Stomach (tissue), 9 donors: Measurements from ENCODE around the gene XYLT1. TPM values are rescaled to one million over a fixed set of nuclear protein-coding genes. Genes with fewer than 3 reads are reported as not detected.

ENCODE experiments used
- DNase-seq, 2 donors: peaks; one replicate each; pipeline versions ENCODE4 v3.0.0 to v3.0.0-alpha.2; 2013 to 2019
- H3K27ac ChIP-seq, 5 donors: fragments of 200-600 bp in 4 of 5; sonication (generic) in 4 of 5; one replicate each; pipeline ENCODE4 v1.5.1; 2013 to 2019; ENCODE audit warnings: mild to moderate bottlenecking in 1 of 5, moderate library complexity in 1 of 5
- H3K27me3 ChIP-seq, 3 donors: fragments of 200-600 bp; sonication (generic); one replicate each; pipeline ENCODE4 v1.5.1; 2017 to 2019; ENCODE audit warnings: mixed run types in 1 of 3
- H3K36me3 ChIP-seq, 4 donors: fragments of 200-600 bp; sonication (generic); 1 replicate in 3 of 4; 2 replicates in 1 of 4; pipeline ENCODE4 v1.5.1; 2016 to 2019
- H3K4me1 ChIP-seq, 4 donors: fragments of 200-600 bp; sonication (generic); one replicate each; pipeline ENCODE4 v1.5.1; 2016 to 2019
- H3K4me3 ChIP-seq, 4 donors: fragments of 200-600 bp; sonication (generic) in 3 of 4; one replicate each; pipeline ENCODE4 v1.5.1; 2016 to 2019; ENCODE audit warnings: mild to moderate bottlenecking in 1 of 4
- H3K9me3 ChIP-seq, 4 donors: fragments of 200-600 bp; sonication (generic); one replicate each; pipeline ENCODE4 v1.5.1; 2016 to 2019
- CTCF ChIP-seq, 7 experiments: fragments of 450-650 bp in 4 of 7; fragments of 200-600 bp in 3 of 7; sonication (generic) in 3 of 7; IDR thresholded peaks; one replicate each; pipeline ENCODE4 v1.5.1; 2016 to 2019; ENCODE audit warnings: antibody characterized with exemption in 7 of 7, control low read depth in 2 of 7, mild to moderate bottlenecking in 1 of 7
- EP300 ChIP-seq: sonication (generic); formaldehyde crosslinking; IDR thresholded peaks from one replicate; pipeline ENCODE4 v1.6.1; 2017; ENCODE audit warnings: antibody characterized with exemption
- POLR2A ChIP-seq, 4 donors: fragments of 450-650 bp; IDR thresholded peaks; one replicate each; pipeline ENCODE4 v1.6.1; 2016; ENCODE audit warnings: antibody characterized with exemption in 4 of 4, control low read depth in 2 of 4, mild to moderate bottlenecking in 1 of 4, moderate library complexity in 1 of 4
- POLR2AphosphoS5 ChIP-seq, 3 donors: sonication (generic); formaldehyde crosslinking; IDR thresholded peaks; one replicate each; pipeline ENCODE4 v1.6.1; 2016; ENCODE audit warnings: antibody characterized with exemption in 3 of 3
- WGBS, 5 donors: extraction: QIAGEN DNeasy Blood & Tissue Kit in 3 of 5; methylation state at CpG; one replicate each; pipeline versions ENCODE4 v1.1.5 to v1.1.7; 2013 to 2018; 5-methylcytosine and 5-hydroxymethylcytosine counted together
- intact Hi-C: fragments of 100-400 bp; cut with DNase I; formaldehyde crosslinking; loops from one replicate; pipeline ENCODE4 v1.15.1; 2023; ENCODE audit warnings: low total_unique reads
- polyA plus RNA-seq, 3 donors: library from polyadenylated mRNA; stranded (reverse); fragments of 200-250 nt; gene quantifications; one replicate each; pipeline ENCODE4 v1.2.3, GENCODE V29; 2013
- total RNA-seq, 5 donors: library from RNA; depleted of rRNA; stranded (reverse); fragments of >200 nt; gene quantifications; one replicate each; pipeline versions ENCODE4 v1.1.0 to v1.2.3, GENCODE V29; 2014 to 2016
- donor health status: healthy with polysubstance abuse.
- donor health status: Bipolar disorder and iron deficiency.
- donor health status: healthy.

The XYLT1 gene
- total and polyA plus RNA-seq, 8 donors: 0.87 to 59.5 (median 9.5) TPM

DNA sequence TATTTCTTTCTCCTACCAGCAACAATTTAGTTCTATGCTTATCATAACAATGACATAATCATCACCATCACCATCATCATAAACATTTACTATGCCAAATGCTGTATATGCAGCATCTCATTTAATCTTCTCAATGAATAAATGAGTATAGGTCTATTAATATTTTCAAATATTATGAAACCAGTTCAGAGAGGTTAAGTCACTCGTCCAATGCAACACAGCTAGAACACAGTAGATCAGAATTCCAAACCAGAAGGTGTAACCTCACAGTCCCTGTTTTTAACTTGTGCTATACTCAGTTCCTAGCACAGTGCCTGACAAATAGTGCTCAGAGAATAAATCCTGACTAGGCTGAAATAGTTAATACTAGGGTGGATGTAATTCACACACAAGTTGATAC, 314.8 kb downstream of the XYLT1 start:
- TF ChIP-seq POLR2A (IDR thresholded peaks at IDR 0.05): no peak
- no peak for TF ChIP-seq EP300
- TF ChIP-seq CTCF (IDR thresholded peaks at IDR 0.05): no peak
- TF ChIP-seq POLR2AphosphoS5 (IDR thresholded peaks at IDR 0.05): no peak
- Histone ChIP-seq H3K27ac (no peak overlapping the region), H3K9me3 (no peaks in the 10 kb centered on the region), H3K36me3 (peaks cover 0 to 14% (median 2%) of the 10 kb centered on the region in 4 donors), H3K4me1 (peaks cover 0 to 7% (median 0%) of the 10 kb centered on the region in 4 donors), H3K27me3 (no peaks in the 10 kb centered on the region), H3K4me3 (no peak overlapping the region)
- WGBS, 5 donors: 93 to 98% (median 96%) methylated on average over 1 of the region's 1 CpG
- DNase-seq: no peak
- intact Hi-C loops: no loop called here

DNA sequence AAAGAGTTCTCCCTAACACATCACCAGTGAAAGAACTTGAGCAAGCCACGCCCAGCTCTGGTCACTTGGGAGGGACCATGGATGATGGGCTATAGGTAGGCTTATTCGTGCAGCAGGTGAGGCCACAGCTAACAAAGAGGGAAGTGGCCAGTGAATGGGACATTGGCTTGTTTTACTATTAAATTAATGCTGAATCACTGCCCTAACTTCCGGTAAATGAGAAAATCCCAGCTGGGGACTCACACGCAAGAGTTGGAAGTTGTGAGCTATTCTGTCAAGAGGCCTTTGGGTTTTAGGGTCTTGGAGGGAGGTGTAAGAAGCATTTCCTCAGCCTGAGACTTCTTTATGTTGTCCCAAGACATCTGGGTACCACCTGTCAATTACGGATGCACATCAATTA, 315.3 kb downstream of the XYLT1 start:
- DNase-seq: no peak
- Histone ChIP-seq H3K27me3 (no peaks in the 10 kb centered on the region), H3K36me3 (peaks cover 0 to 14% (median 2%) of the 10 kb centered on the region in 4 donors), H3K4me1 (peaks cover 0 to 7% (median 0%) of the 10 kb centered on the region in 4 donors), H3K27ac (no peak overlapping the region), H3K9me3 (no peaks in the 10 kb centered on the region), H3K4me3 (no peak overlapping the region)
- intact Hi-C loops: no loop called here
- WGBS, 5 donors: 84 to 94% (median 92%) methylated on average over 5 of the region's 5 CpGs
- TF ChIP-seq EP300 (no peak), POLR2A (IDR thresholded peaks at IDR 0.05) (no peak), POLR2AphosphoS5 (IDR thresholded peaks at IDR 0.05) (no peak), CTCF (IDR thresholded peaks at IDR 0.05) (no peak)

DNA sequence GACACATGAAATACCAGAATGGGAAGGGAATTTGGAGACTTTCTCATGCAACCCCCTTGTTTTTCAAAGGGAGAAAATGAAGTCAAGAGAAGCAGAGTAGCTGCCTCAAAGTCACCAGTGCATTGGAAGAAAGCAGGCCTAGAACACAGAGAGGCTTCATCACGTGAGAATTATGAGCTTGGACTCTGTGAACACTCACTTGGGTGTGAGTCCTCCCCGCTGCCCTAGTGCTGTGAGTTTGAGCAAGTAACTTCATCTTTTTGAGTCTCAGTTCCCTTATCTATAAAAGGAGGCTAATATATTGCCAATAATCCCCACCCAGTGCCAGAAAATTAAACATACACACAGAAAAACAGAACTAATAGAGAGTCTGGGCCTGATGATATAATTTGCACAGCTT, 315.8 kb downstream of the XYLT1 start:
- no peak for DNase-seq
- Histone ChIP-seq H3K9me3 (no peaks in the 10 kb centered on the region), H3K36me3 (peaks cover 0 to 14% (median 2%) of the 10 kb centered on the region in 4 donors), H3K4me3 (no peak overlapping the region), H3K4me1 (peaks cover 0 to 2% (median 0%) of the 10 kb centered on the region in 4 donors), H3K27me3 (no peaks in the 10 kb centered on the region), H3K27ac (no peak overlapping the region)
- 81 to 95% (median 88%) methylated on average over 2 of the region's 2 CpGs for WGBS, 5 donors
- intact Hi-C loops: no loop called here
- TF ChIP-seq CTCF (IDR thresholded peaks at IDR 0.05) (no peak), EP300 (no peak), POLR2AphosphoS5 (IDR thresholded peaks at IDR 0.05) (no peak), POLR2A (IDR thresholded peaks at IDR 0.05) (no peak)

DNA sequence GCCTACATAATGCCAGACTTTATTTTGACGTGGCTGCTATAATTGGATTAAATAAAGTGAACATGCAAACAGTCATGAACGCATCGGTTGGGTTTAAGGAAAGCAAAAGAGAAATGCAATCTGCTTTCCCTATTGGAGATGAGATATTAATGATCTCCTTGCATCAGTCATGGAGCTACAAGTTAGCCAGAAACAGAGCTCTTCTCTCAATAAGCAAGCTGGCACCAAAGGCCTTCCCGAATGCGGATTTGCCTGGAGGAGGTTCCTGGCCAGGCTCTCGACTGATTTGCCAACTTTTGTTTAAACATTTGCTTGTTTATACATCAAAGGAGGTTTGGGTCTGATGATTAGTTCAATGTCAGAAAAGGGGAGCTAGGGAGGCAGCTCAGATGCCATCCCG, 318.4 kb downstream of the XYLT1 start:
- Histone ChIP-seq H3K4me1 (no peaks in the 10 kb centered on the region), H3K27ac (no peak overlapping the region), H3K4me3 (no peak overlapping the region), H3K27me3 (no peaks in the 10 kb centered on the region), H3K9me3 (no peaks in the 10 kb centered on the region), H3K36me3 (peaks cover 0 to under 1% (median 0%) of the 10 kb centered on the region in 4 donors)
- WGBS, 5 donors: 72 to 81% (median 77%) methylated on average over 7 of the region's 7 CpGs
- TF ChIP-seq POLR2A (IDR thresholded peaks at IDR 0.05): no peak
- no peak for TF ChIP-seq CTCF (IDR thresholded peaks at IDR 0.05)
- no peak for TF ChIP-seq POLR2AphosphoS5 (IDR thresholded peaks at IDR 0.05)
- TF ChIP-seq EP300: no peak
- intact Hi-C loops: no loop called here
- no peak for DNase-seq
